ENCODE data around the gene EIF4G1. TPM values are rescaled to one million over a fixed set of nuclear protein-coding genes. Genes with fewer than 3 reads are reported as not detected.

EIF4G1 gene
- total RNA-seq, 1 experiment from 2014 or later = 532 TPM

GRCh38 chr3:184299488-184300377, 14.7 kb upstream of the EIF4G1 start:
- Histone ChIP-seq H3K79me1 (ENCODE audit: insufficient read depth, low read depth, low read length, poor library complexity, severe bottlenecking) (no peaks in the 10 kb centered on the region), H3K18ac (ENCODE audit: insufficient read length, low read depth, low read length) (no peak overlapping the region), H2BK20ac (ENCODE audit: low read depth, low read length, poor library complexity, severe bottlenecking) (no peak overlapping the region), H3K4me2 (ENCODE audit: insufficient read depth, insufficient read length, low read length) (peak overlapping the region; percentile 74), H3K14ac (ENCODE audit: insufficient read depth, low read length) (peak overlapping the region; percentile 77), H3K56ac (ENCODE audit: insufficient read length, low read depth, low read length) (no peak overlapping the region), H4K5ac (ENCODE audit: insufficient read length, low read depth, low read length) (no peak overlapping the region), H3K23me2 (ENCODE audit: insufficient read length, low read depth, low read length, poor library complexity, severe bottlenecking) (peaks cover 6% of the 10 kb centered on the region), H2AK5ac (ENCODE audit: insufficient read length, low read length) (no peak overlapping the region), H3K4ac (ENCODE audit: low read depth, low read length) (no peak overlapping the region), H3K27ac (ENCODE audit: insufficient read length, low read depth, low read length) (no peak overlapping the region), H2BK15ac (ENCODE audit: low read depth, low read length) (no peak overlapping the region), H3T11ph (ENCODE audit: low read length) (no peak overlapping the region), H4K8ac (replicated peaks; ENCODE audit: insufficient read length, low read depth, low read length) (no peak overlapping the region), H3K27me3 (ENCODE audit: insufficient read depth, low read length) (no peaks in the 10 kb centered on the region), H3K9ac (ENCODE audit: extremely low read depth, insufficient read length, low read length) (peak overlapping the region; percentile 73), H2AFZ (ENCODE audit: low read length) (no peak overlapping the region), H2BK5ac (ENCODE audit: insufficient read length, low read length) (no peak overlapping the region), H2BK120ac (ENCODE audit: low read depth, low read length, poor library complexity, severe bottlenecking) (no peak overlapping the region), H4K20me1 (ENCODE audit: control insufficient read depth, insufficient read depth, insufficient read length) (no peaks in the 10 kb centered on the region), H3K23ac (ENCODE audit: insufficient read length, low read depth, low read length) (no peak overlapping the region), H3K79me2 (ENCODE audit: insufficient read depth, low read length) (peaks cover 11% of the 10 kb centered on the region; the same call in 1 of the 2 replicates), H2BK12ac (ENCODE audit: insufficient read length, low read depth, low read length) (no peak overlapping the region), H4K91ac (ENCODE audit: insufficient read length, low read depth, low read length) (no peak overlapping the region), H3K9me3 (ENCODE audit: control insufficient read depth, low read depth, low read length) (no peaks in the 10 kb centered on the region), H3K4me1 (ENCODE audit: insufficient read depth, low read length) (no peaks in the 10 kb centered on the region)
- no CpG with 5 or more reads among the region's 29 CpGs for WGBS (ENCODE audit: extremely low coverage, insufficient read length, low lambda C conversion rate)
- peak overlapping the region; percentile 96 to 99 for H3K4me3 Mint-ChIP-seq
- peak overlapping the region; percentile 88 to 90 (median 89) for H3K27ac Mint-ChIP-seq
- H3K4me1 Mint-ChIP-seq = peaks cover 9 to 11% of the 10 kb centered on the region in 2 experiments
- TF ChIP-seq CTCF (conservative IDR thresholded peaks at IDR 0.05) = no peak
- H3K9me3 Mint-ChIP-seq = no peaks in the 10 kb centered on the region; a peak in 1 of 5 replicates
- H3K27me3 Mint-ChIP-seq (ENCODE audit: low read depth) = peaks cover 3% of the 10 kb centered on the region; the same call in 1 of the 2 replicates
- peaks cover 44 to 53% (median 52%) of the 10 kb centered on the region in 3 experiments for H3K36me3 Mint-ChIP-seq (ENCODE audit: insufficient read depth in 1 of 3, low read depth in 3 of 3)
- DNase-seq = no peak
